Stimulated activated CD4-positive, alpha-beta T cell treated with anti-CD3 and anti-CD28 coated beads, TNF-alpha, amount 100 ng/mL, for 24 hours (primary cell): ENCODE measurements around the gene SMIM14.
A peak's percentile ranks its signal among the peaks of the same experiment; 100 is the strongest.
"Not testable (repeated sequence)": the region's sequence is repeated elsewhere in the genome, so short reads cannot be mapped to it uniquely, and the experiment has no call there.

Experiments used
- DNase-seq, 3 experiments: peaks; one replicate each; pipeline ENCODE4 v3.0.0-alpha.2; 2020; ENCODE audit warnings: low read depth in 3 of 3

Gene SMIM14

GRCh38 chr4:39642885-39643552 lies 4.4 kb upstream of the SMIM14 start:
- no peak for DNase-seq

GRCh38 chr4:39641451-39641850 lies 2.8 kb upstream of the SMIM14 start:
- DNase-seq, result no peak

- DNase-seq, result peak in 1 of 3 experiments; percentile 9
These were observed 895 bp downstream of the SMIM14 start for GRCh38 chr4:39637586-39638353.

GRCh38 chr4:39637221-39637585 lies 1.5 kb downstream of the SMIM14 start:
- DNase-seq, result no peak

GRCh38 chr4:39636531-39637184 lies 2.0 kb downstream of the SMIM14 start:
- no peak for DNase-seq

- no peak for DNase-seq
These were observed 3.6 kb downstream of the SMIM14 start for GRCh38 chr4:39635023-39635422.

GRCh38 chr4:39631700-39632079 lies 7.0 kb downstream of the SMIM14 start:
- no peak for DNase-seq

GRCh38 chr4:39627413-39627812 lies 11.3 kb downstream of the SMIM14 start:
- no peak for DNase-seq

GRCh38 chr4:39626913-39627312 lies 11.8 kb downstream of the SMIM14 start:
- no peak for DNase-seq

GRCh38 chr4:39626261-39626660 lies 12.4 kb downstream of the SMIM14 start:
- DNase-seq, result no peak

- no peak for DNase-seq
These were observed 17.1 kb downstream of the SMIM14 start for GRCh38 chr4:39621582-39621981.

- no peak for DNase-seq
These were observed 17.9 kb downstream of the SMIM14 start for GRCh38 chr4:39620551-39621313.

GRCh38 chr4:39617534-39617933 lies 21.1 kb downstream of the SMIM14 start:
- no peak for DNase-seq

- DNase-seq, result no peak
These were observed 22.0 kb downstream of the SMIM14 start for GRCh38 chr4:39616651-39617050.

- not testable (repeated sequence) for DNase-seq
These were observed 22.6 kb downstream of the SMIM14 start for GRCh38 chr4:39616112-39616511.

GRCh38 chr4:39614487-39615162 lies 24.0 kb downstream of the SMIM14 start:
- no peak for DNase-seq

- no peak for DNase-seq
These were observed 25.5 kb downstream of the SMIM14 start for GRCh38 chr4:39613093-39613656.

- DNase-seq, result no peak
These were observed 29.2 kb downstream of the SMIM14 start for GRCh38 chr4:39609454-39609931.

- DNase-seq, result no peak
These were observed 30.2 kb downstream of the SMIM14 start for GRCh38 chr4:39608451-39608850.

GRCh38 chr4:39606747-39607146 lies 31.9 kb downstream of the SMIM14 start:
- DNase-seq, result no peak
